B cell (primary cell): ENCODE data around the gene PAPSS2.

Experiments
- CTCF ChIP-seq: fragments of 200-600 bp; IDR thresholded peaks from one replicate; pipeline ENCODE4 v1.8.0; 2022; ENCODE audit warnings: antibody characterized with exemption, mild to moderate bottlenecking
- EZH2 ChIP-seq: IDR thresholded peaks from 2 replicates; pipeline ENCODE4 v1.6.1; 2012; ENCODE audit warnings: borderline replicate concordance, low read depth, mild to moderate bottlenecking, moderate library complexity, low read length; ENCODE audit not compliant: insufficient read depth, poor library complexity, severe bottlenecking

DNA sequence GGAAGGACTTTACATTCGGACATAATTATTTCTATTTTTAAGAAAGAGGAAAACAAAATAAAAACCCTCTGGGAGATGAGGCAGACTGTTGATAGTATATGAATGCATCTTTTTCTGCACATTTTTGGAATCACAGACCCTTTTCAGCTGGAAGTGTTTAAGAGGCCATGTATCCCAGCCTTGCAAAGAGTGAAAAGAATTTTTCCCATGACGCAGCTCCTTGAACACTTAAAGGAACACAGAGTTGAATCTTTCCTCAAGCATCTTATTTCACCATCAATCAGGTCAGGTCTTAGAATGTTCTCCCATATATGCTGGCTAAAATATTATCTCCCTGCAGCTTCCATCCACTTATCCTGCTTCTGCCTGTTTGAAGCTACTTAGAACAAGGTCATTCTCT is 45.9 kb upstream of the PAPSS2 start:
- TF ChIP-seq EZH2 (no peak), CTCF (no peak)
